IPS DF 4.7 (cell line): Measurements from ENCODE around the gene SHBG.
"Not testable (repeated sequence)": the region's sequence is repeated elsewhere in the genome, so short reads cannot be mapped to it uniquely, and the experiment has no call there.

Source experiments
- DNase-seq: peaks from one replicate; pipeline ENCODE4 v3.0.0-alpha.2; 2013; ENCODE audit warnings: low spot score; ENCODE audit errors: extremely low read depth

The SHBG gene, protein sequence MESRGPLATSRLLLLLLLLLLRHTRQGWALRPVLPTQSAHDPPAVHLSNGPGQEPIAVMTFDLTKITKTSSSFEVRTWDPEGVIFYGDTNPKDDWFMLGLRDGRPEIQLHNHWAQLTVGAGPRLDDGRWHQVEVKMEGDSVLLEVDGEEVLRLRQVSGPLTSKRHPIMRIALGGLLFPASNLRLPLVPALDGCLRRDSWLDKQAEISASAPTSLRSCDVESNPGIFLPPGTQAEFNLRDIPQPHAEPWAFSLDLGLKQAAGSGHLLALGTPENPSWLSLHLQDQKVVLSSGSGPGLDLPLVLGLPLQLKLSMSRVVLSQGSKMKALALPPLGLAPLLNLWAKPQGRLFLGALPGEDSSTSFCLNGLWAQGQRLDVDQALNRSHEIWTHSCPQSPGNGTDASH

GRCh38 chr17:7629939-7630571 lies at the start of gene SHBG:
Gene SHBG (plus strand): TSS chr17:7630135. CDS start chr17:7630173, 38 bp downstream.
- no peak for DNase-seq

DNA sequence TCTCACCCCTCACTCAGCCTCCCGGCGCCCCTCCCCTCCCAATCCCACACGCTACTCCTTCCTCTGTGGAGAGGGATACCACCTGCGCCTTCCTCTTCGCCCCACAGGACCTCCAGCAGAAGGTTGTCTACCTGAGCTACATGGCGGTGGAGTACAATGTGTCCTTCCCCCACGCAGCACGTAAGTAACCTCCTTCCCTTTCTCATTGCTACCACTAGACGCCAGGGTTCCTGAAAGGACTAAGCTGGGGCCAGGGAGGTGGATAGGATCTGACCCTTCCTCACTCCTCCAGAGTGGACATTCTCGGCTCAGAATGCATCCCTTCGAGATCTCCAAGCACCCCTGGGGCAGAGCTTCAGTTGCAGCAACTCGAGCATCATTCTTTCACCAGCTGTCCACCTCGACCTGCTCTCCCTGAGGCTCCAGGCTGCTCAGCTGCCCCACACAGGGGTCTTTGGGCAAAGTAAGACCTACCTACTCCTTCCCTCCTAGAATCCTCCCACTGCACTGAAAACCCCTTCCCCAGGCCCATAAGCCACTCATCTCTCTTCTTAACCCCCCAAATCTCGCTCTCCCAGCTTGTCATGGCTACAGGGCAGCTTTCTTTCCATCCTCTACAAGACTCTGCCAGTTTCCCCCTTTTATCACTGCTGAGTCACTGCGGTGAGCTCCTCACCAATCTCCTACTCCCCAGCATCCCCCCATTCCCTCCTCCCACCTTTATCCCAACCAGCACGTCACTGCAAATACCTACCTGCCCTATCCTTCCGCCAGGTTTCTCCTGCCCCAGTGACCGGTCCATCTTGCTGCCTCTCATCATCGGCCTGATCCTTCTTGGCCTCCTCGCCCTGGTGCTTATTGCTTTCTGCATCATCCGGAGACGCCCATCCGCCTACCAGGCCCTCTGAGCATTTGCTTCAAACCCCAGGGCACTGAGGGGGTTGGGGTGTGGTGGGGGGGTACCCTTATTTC lies 49.0 kb upstream of the SHBG start:
- DNase-seq: no peak

DNA sequence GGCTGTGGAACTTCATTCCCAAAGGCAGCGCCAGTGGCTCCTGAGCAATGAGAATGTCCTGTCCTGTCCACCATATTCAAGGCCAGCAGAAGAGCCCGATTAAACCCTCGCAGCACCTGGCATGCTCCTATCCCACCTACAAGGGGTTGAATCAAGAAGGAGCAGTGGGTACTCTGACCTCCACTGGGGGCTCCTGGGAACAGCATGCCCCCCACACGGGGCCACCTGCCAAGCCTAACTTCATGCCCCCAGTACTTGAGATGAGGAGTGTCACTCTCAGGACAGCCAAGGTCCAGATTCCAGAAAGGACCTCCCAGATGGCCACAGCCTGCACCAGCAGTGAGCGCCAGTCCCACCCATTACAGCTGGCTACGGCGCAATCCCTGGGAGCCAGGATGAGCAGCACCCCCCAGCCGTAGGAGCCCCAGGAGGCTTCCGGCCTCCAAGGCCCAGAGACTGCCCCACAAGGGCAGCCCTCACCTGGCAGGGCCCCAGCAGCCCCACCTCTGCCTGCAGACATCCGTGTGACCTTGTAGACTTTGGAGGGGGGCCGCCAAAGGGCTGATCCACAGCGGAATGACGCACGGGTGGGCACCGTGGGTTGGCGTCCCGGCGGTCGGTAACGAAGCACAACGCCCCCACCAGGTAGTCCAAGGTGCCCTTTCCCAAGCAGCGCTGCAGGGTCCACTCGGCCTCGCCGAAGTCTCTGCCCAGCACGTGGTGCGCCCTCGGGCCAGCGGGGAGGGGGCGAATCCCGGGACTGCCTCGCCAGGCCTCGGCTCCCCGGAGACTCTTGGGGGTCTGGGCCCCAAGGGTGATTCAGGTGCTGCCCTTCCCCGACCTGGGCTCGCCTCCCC lies 47.3 kb upstream of the SHBG start:
- DNase-seq: no peak

- no peak for DNase-seq
Measured at GRCh38 chr17:7583253-7584109, 46.5 kb upstream of the SHBG start, which contains the start of gene MPDU1. Gene MPDU1 (plus strand): TSS chr17:7583852. CDS start chr17:7583863, 11 bp downstream.

DNA sequence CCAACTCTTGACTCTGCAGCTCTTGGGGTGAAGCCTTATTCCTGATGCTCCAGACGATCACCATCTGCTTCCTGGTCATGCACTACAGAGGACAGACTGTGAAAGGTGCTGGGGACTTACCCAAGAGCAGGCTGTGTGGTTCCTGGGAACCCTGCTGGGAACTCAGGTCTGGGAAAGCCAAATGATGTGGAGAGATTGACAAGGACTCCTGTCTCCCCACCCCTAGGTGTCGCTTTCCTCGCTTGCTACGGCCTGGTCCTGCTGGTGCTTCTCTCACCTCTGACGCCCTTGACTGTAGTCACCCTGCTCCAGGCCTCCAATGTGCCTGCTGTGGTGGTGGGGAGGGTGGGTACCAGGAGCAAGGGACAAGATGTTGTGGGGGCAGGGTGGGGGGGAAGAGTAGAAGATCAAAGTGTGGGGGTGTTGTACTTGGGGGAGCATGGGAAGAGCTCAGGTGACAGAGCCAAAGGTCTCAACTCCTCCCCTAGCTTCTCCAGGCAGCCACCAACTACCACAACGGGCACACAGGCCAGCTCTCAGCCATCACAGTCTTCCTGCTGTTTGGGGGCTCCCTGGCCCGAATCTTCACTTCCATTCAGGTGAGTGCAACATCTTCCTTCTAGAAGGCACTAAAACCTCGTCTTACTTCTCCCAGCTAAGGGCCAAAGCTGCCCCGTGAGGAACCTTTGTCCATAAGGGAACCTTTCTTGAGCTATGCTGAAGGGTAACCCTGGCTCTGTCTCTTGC lies 43.1 kb upstream of the SHBG start:
- DNase-seq: no peak

DNA sequence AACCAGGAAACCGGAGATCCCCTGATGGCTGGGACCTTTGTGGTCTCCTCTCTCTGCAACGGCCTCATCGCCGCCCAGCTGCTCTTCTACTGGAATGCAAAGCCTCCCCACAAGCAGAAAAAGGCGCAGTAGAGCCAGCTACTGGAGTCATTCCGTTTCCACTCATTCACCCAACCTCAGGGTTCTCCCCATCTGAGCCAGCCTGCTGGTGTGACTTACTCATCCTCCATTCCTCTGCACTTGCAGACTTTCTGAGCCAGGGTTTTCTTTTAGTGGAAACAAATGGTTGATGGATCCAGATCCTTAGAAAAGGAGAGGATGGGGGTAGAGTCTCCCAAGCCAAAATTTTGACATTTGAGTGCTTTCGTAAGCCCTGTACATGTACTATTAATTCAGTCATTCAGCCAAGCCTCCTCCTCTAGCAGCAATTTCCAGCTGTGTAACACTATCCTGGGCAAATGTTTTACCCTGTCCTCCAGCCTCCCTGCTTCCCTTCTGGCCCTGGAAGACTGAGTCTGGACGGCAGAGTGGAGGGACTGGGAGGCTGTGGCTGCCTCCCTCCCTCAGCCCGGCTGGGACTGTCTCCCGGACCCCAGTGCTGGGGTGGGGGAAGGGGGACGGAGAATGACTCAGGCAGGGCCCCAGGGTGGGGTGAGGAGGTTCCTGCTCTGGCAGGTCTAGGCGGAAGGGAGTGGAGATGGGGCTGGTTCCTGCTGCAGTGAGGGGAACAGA lies 42.3 kb upstream of the SHBG start:
- DNase-seq: no peak

DNA sequence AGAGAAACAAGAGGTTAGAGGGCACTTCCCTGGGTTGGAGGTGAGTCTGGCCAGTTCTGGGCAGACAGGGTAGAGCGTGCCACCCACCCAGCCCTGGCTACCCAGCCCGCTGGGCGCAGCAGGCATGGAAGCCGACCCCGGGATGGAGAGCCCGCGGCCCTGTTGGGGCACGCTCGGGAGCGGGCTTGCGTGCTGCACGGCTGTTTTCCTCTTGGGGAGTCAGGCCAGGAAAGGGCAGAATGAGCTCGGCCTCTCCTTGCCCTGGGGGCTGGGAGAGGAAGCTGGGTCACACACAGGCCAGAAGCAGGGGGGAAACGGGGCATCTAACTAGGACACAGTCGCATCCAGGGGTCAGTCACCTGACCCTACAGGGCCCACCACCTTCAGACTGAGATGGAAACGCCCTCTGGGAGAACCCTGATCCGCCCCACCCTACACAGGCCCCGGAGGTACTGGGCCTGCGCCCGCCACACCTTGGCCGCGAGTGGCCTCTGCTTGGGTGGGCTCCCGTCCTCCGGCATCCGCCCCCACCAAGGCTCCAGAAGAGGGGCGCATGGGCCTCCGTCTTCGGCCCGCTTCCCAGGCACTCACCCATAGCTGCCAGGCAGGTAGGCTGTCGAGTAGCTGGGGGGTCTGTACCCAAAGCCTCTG lies 41.3 kb upstream of the SHBG start:
- DNase-seq: no peak

GRCh38 chr17:7589204-7589868 lies 40.6 kb upstream of the SHBG start:
- DNase-seq: no peak

DNA sequence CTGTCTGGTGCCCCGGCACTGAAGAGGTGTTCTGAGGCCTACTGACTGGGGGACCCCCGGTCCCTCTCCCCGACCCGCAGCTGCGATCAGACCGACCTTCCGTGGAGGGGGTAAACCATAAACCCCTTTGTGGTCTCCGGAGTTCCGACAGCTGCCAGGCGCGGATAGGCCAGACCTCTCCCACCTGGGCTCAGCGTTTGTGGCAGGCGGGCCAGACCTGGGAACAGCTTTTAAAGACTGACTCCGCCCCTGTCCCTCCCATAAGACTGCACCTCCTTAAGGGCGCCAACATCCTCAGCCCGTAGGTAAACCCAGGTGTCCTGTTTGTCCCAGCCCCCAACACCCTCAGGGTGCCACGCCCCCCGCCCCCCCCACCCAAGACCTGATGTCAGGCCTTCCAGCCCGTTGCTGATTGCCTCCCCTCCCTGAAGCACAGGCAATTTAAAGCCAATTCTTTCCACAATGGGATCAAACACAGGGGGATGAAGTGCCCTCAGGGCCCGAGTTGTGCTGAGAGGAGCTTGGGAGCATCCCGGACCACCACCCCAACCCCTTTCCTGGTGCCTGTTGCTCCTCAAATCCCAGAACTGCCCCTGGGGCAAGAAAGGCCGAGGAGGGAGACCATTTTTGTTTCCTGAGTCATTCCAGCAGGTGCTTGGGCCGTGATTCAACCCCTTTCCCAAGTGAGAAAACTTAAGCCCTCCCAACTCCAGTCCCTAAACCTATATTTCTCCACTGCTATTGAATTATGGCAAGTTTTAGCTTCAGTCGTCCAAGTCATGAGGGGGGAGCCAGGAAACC lies 39.8 kb upstream of the SHBG start, which contains the start of gene SOX15:
TSS of gene SOX15 (minus strand) at position 204 of the 801 bp plus-strand sequence. CDS start 418 bp downstream, outside the sequence.
- DNase-seq: no peak

DNA sequence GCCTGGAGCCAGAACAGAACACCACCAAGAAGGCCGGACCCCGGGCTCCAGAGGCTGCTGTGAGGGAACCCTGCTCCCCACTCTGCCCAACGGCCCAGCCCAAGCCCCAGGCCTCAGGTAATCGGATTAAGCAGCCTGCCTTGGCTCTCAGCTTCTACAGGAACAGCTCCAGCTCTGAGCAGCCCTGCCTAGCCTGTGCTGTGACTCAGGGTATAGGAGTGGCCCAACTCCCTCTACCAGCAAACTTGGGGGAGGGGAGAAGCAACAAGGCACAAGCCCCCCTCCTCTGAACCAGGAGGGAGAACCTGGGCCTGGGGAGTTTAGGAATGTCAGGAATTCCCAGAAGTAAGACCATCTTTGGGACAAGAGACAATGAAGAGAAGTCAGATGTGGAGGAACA lies 39.2 kb upstream of the SHBG start:
- no peak for DNase-seq

- DNase-seq: no peak
Measured at GRCh38 chr17:7591596-7591995, 38.3 kb upstream of the SHBG start.

DNA sequence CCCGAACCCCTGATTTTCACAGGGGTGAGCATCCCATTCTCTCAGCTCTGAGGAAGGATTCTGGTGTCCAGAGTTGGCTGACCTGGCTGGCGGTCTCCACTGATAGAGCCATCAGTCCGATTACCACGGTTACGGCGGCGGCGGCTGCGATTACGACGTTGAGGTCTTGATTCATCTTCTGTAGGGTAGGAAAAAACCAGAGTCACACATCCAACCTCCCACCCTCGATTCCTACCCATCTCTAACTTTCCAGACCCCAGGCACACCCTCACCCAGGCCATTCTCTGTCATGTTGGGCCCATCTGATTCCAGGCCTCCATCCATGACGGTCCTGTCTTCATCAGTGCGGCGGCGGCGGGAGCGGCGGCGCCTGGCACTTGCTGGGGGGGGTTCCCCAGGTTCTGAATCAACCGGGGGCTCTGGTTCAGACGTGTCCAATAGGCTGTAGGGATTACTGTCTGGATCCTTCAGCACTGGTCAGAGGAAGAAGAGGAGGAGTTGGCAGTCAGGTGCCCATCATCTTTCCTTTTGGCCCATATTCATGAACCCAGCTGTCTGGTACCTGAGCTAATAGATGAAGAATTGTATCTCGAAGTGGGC lies 37.4 kb upstream of the SHBG start:
- no peak for DNase-seq

- no peak for DNase-seq
Measured at GRCh38 chr17:7593296-7593695, 36.6 kb upstream of the SHBG start.

DNA sequence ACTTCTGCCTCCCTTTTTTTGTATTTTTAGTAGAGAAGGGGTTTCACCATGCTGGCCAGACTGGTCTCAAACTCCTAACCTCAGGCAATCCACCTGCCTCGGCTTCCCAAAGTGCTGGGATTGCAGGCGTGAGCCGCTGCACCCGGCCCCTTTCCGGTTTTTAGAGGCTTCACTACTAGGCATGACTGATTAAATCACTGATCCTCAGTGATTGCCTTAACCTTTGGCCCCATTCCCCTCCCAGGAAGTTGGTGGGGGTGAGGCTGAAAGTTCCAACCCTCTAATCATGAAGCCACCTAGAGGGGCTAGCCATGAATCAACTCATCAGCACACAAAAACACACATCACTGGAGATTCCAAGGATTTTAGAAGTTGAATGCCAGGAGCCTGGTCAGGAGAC lies 32.4 kb upstream of the SHBG start:
- not testable (repeated sequence) for DNase-seq

GRCh38 chr17:7606280-7606679 lies 23.7 kb upstream of the SHBG start:
- DNase-seq: no peak

GRCh38 chr17:7610641-7611040 lies 19.3 kb upstream of the SHBG start:
- DNase-seq: no peak
